Measurements from ENCODE around the gene TRMT44. TPM values are rescaled to one million over a fixed set of nuclear protein-coding genes. Genes with fewer than 3 reads are reported as not detected.

TRMT44 gene
- polyA plus RNA-seq, 4 donors: 4.7 to 11.6 (median 5.2) TPM

DNA sequence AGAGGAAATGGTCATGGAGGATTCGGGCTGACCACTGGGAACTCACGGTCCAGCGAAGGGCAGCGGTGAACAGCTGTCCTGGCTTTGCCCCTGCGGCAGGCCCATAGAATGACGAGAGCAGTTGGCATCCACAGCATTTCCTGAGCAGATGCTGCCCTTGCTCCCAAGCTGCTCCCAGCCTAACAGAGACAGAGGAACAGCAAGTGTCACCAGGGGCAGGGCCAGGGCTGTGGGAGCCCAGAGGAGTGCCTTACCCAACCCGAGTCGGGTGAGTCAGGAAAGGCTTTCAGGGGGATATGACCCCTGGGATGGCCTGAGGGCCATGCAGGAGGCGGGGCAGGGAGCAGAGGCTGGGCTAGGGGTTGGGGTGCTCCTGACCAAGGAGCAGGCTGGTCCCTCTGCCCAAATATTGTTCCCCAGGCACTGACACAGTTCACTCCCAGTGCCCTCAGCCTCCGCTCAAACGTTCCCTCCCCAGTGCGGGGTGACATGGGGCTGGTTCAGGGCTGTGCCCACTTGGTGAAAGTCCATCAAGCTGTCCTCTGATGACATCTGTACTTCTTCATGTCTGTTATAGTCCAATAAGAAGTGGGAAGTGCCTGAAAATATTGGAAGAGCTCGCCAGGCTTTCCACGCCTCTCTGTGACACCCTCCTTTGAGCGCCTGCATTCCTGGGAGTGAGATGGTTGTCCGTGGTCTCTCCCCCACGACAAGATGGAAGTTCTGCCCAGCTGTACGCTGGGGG, 74.9 kb downstream of the TRMT44 start:
- Histone ChIP-seq H3K27ac (ENCODE audit: low read depth in 1 of 3, low read length in 2 of 3) (no peak overlapping the region), H3K36me3 (ENCODE audit: control insufficient read depth in 3 of 3, insufficient read depth in 2 of 3, low read depth in 1 of 3, low read length in 3 of 3) (no peaks in the 10 kb centered on the region), H3K9me3 (ENCODE audit: control insufficient read depth in 2 of 2, insufficient read depth in 1 of 2, low read depth in 1 of 2, low read length in 1 of 2) (peaks cover 0 to 12% of the 10 kb centered on the region in 2 donors), H3K4me3 (ENCODE audit: low read depth in 1 of 3, low read length in 3 of 3) (no peak overlapping the region), H3K27me3 (ENCODE audit: control insufficient read depth in 3 of 3, insufficient read depth in 3 of 3, low read length in 3 of 3) (no peaks in the 10 kb centered on the region), H3K4me1 (ENCODE audit: control insufficient read depth in 3 of 3, insufficient read depth in 2 of 3, low read depth in 1 of 3, low read length in 2 of 3) (no peaks in the 10 kb centered on the region)
- FAIRE-seq (no peak), DNase-seq (no peak)
- 67 to 73% (median 70%) methylated on average over 18 of the region's 18 CpGs for WGBS, 3 donors

GRCh38 chr4:8516061-8516573, 75.5 kb downstream of the TRMT44 start:
- Histone ChIP-seq H3K27ac (ENCODE audit: low read depth in 1 of 3, low read length in 2 of 3) (no peak overlapping the region), H3K4me1 (ENCODE audit: control insufficient read depth in 3 of 3, insufficient read depth in 2 of 3, low read depth in 1 of 3, low read length in 2 of 3) (no peaks in the 10 kb centered on the region), H3K9me3 (ENCODE audit: control insufficient read depth in 2 of 2, insufficient read depth in 1 of 2, low read depth in 1 of 2, low read length in 1 of 2) (peaks cover 0 to 13% of the 10 kb centered on the region in 2 donors), H3K4me3 (ENCODE audit: low read depth in 1 of 3, low read length in 3 of 3) (no peak overlapping the region), H3K36me3 (ENCODE audit: control insufficient read depth in 3 of 3, insufficient read depth in 2 of 3, low read depth in 1 of 3, low read length in 3 of 3) (no peaks in the 10 kb centered on the region), H3K27me3 (ENCODE audit: control insufficient read depth in 3 of 3, insufficient read depth in 3 of 3, low read length in 3 of 3) (no peaks in the 10 kb centered on the region)
- FAIRE-seq (no peak), DNase-seq (no peak)
- 76 to 80% (median 79%) methylated on average over 14 of the region's 14 CpGs for WGBS, 3 donors

DNA sequence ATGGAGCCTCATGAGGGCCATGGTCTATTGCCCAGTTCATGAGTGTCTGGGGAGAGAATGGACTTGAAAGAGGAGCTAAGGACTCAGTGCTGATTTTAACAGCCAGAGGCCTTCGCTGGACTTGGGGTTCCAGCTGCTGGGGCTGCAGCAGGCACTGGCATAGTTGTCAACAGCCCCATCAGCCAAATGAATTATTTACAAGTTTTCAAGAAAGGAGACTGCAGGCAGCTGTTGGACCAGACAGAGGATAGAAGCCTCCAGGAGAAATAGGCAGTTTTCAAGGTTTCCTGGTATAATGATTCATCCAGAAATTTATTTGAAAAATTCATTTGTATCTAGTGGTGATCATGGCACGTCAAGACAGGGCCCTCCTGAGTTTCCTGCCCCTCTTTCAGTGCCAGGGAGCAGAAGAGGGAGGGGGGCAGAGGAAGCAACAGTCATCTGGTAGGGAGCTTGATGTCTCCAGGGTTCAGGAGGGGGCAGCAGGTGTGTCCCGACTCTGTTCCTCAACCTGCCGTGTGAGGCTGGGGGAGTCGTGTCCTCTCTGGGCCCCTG, 76.5 kb downstream of the TRMT44 start:
- Histone ChIP-seq H3K36me3 (ENCODE audit: control insufficient read depth in 3 of 3, insufficient read depth in 2 of 3, low read depth in 1 of 3, low read length in 3 of 3) (no peaks in the 10 kb centered on the region), H3K27me3 (ENCODE audit: control insufficient read depth in 3 of 3, insufficient read depth in 3 of 3, low read length in 3 of 3) (no peaks in the 10 kb centered on the region), H3K27ac (ENCODE audit: low read depth in 1 of 3, low read length in 2 of 3) (no peak overlapping the region), H3K4me3 (ENCODE audit: low read depth in 1 of 3, low read length in 3 of 3) (no peak overlapping the region), H3K9me3 (ENCODE audit: control insufficient read depth in 2 of 2, insufficient read depth in 1 of 2, low read depth in 1 of 2, low read length in 1 of 2) (peaks cover 0 to 15% of the 10 kb centered on the region in 2 donors), H3K4me1 (ENCODE audit: control insufficient read depth in 3 of 3, insufficient read depth in 2 of 3, low read depth in 1 of 3, low read length in 2 of 3) (no peaks in the 10 kb centered on the region)
- WGBS, 3 donors: 66 to 76% (median 76%) methylated on average over 5 of the region's 5 CpGs
- no peak for DNase-seq
- no peak for FAIRE-seq

GRCh38 chr4:8517946-8518345, 77.4 kb downstream of the TRMT44 start:
- Histone ChIP-seq H3K27me3 (ENCODE audit: control insufficient read depth in 3 of 3, insufficient read depth in 3 of 3, low read length in 3 of 3) (no peaks in the 10 kb centered on the region), H3K9me3 (ENCODE audit: control insufficient read depth in 2 of 2, insufficient read depth in 1 of 2, low read depth in 1 of 2, low read length in 1 of 2) (peaks cover 0 to 15% of the 10 kb centered on the region in 2 donors), H3K27ac (ENCODE audit: low read depth in 1 of 3, low read length in 2 of 3) (no peak overlapping the region), H3K4me3 (ENCODE audit: low read depth in 1 of 3, low read length in 3 of 3) (no peak overlapping the region), H3K4me1 (ENCODE audit: control insufficient read depth in 3 of 3, insufficient read depth in 2 of 3, low read depth in 1 of 3, low read length in 2 of 3) (no peaks in the 10 kb centered on the region), H3K36me3 (ENCODE audit: control insufficient read depth in 3 of 3, insufficient read depth in 2 of 3, low read depth in 1 of 3, low read length in 3 of 3) (no peaks in the 10 kb centered on the region)
- no peak for FAIRE-seq
- DNase-seq: no peak
- WGBS, 3 donors: 71 to 81% (median 76%) methylated on average over 13 of the region's 13 CpGs

- no peaks in the 10 kb centered on the region for H3K4me1 ChIP-seq (ENCODE audit: control insufficient read depth in 3 of 3, insufficient read depth in 2 of 3, low read depth in 1 of 3, low read length in 2 of 3)
- H3K27ac ChIP-seq (ENCODE audit: low read depth in 1 of 3, low read length in 2 of 3): no peak overlapping the region
- 83 to 89% (median 88%) methylated on average over 24 of the region's 24 CpGs for whole genome bisulfite sequencing, 3 donors
- no peak overlapping the region for H3K4me3 ChIP-seq (ENCODE audit: low read depth in 1 of 3, low read length in 3 of 3)
- H3K27me3 ChIP-seq (ENCODE audit: control insufficient read depth in 3 of 3, insufficient read depth in 3 of 3, low read length in 3 of 3): no peaks in the 10 kb centered on the region
- no peak for FAIRE-seq
- H3K9me3 ChIP-seq (ENCODE audit: control insufficient read depth in 2 of 2, insufficient read depth in 1 of 2, low read depth in 1 of 2, low read length in 1 of 2): peaks cover 0 to 7% of the 10 kb centered on the region in 2 donors
- H3K36me3 ChIP-seq (ENCODE audit: control insufficient read depth in 3 of 3, insufficient read depth in 2 of 3, low read depth in 1 of 3, low read length in 3 of 3): no peaks in the 10 kb centered on the region
- DNase-seq: no peak
These were observed 81.9 kb downstream of the TRMT44 start for GRCh38 chr4:8522160-8523120.

- DNase-seq: no peak
- Histone ChIP-seq H3K27ac (ENCODE audit: low read depth in 1 of 3, low read length in 2 of 3) (no peak overlapping the region), H3K36me3 (ENCODE audit: control insufficient read depth in 3 of 3, insufficient read depth in 2 of 3, low read depth in 1 of 3, low read length in 3 of 3) (no peaks in the 10 kb centered on the region), H3K27me3 (ENCODE audit: control insufficient read depth in 3 of 3, insufficient read depth in 3 of 3, low read length in 3 of 3) (no peaks in the 10 kb centered on the region), H3K4me3 (ENCODE audit: low read depth in 1 of 3, low read length in 3 of 3) (no peak overlapping the region), H3K9me3 (ENCODE audit: control insufficient read depth in 2 of 2, insufficient read depth in 1 of 2, low read depth in 1 of 2, low read length in 1 of 2) (peaks cover 0 to 7% of the 10 kb centered on the region in 2 donors), H3K4me1 (ENCODE audit: control insufficient read depth in 3 of 3, insufficient read depth in 2 of 3, low read depth in 1 of 3, low read length in 2 of 3) (no peaks in the 10 kb centered on the region)
- no peak for FAIRE-seq
- 81 to 89% (median 83%) methylated on average over 13 of the region's 13 CpGs for WGBS, 3 donors
These were observed 82.6 kb downstream of the TRMT44 start for GRCh38 chr4:8523175-8523574.

GRCh38 chr4:8523766-8524165, 83.2 kb downstream of the TRMT44 start:
- FAIRE-seq (no peak), DNase-seq (no peak)
- H3K4me3 ChIP-seq (ENCODE audit: low read depth in 1 of 3, low read length in 3 of 3): no peak overlapping the region
- H3K4me1 ChIP-seq (ENCODE audit: control insufficient read depth in 3 of 3, insufficient read depth in 2 of 3, low read depth in 1 of 3, low read length in 2 of 3): no peaks in the 10 kb centered on the region
- no peaks in the 10 kb centered on the region for H3K36me3 ChIP-seq (ENCODE audit: control insufficient read depth in 3 of 3, insufficient read depth in 2 of 3, low read depth in 1 of 3, low read length in 3 of 3)
- WGBS, 3 donors: 82 to 91% (median 88%) methylated on average over 3 of the region's 3 CpGs
- H3K27me3 ChIP-seq (ENCODE audit: control insufficient read depth in 3 of 3, insufficient read depth in 3 of 3, low read length in 3 of 3): no peaks in the 10 kb centered on the region
- H3K27ac ChIP-seq (ENCODE audit: low read depth in 1 of 3, low read length in 2 of 3): no peak overlapping the region
- H3K9me3 ChIP-seq (ENCODE audit: control insufficient read depth in 2 of 2, insufficient read depth in 1 of 2, low read depth in 1 of 2, low read length in 1 of 2): peaks cover 0 to 7% of the 10 kb centered on the region in 2 donors
